ENCODE data around the gene SLC44A5. TPM values are rescaled to one million over a fixed set of nuclear protein-coding genes. Genes with fewer than 3 reads are reported as not detected.

SLC44A5 gene
- total RNA-seq, 3 donors from 2014 or later = 0.16 to 3.6 (median 3.5) TPM

DNA sequence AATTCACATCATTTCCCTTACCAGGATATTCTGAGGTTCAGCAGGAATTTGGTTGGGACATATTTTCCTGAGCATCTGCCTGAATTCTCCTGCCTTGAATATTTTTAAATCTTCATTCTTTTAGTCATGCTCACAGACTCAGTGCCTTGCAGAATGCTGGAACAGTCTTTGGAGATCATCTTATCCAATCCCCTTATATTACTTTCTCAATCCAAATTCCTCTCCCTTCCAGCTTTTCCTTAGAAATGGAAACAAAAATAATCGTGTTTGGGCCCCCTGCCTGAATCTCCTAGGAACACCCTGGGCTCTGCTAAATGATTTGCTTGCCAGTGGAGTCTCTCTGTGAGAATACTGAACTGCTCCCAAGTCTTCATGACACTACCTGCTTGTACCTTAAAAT lies 438.4 kb downstream of the SLC44A5 start:
- no peaks in the 10 kb centered on the region for H3K36me3 ChIP-seq
- peaks cover 0 to 5% of the 10 kb centered on the region in 2 donors for H3K9me3 ChIP-seq
- no peaks in the 10 kb centered on the region for H3K4me1 ChIP-seq
- TF ChIP-seq, protein P1, sequence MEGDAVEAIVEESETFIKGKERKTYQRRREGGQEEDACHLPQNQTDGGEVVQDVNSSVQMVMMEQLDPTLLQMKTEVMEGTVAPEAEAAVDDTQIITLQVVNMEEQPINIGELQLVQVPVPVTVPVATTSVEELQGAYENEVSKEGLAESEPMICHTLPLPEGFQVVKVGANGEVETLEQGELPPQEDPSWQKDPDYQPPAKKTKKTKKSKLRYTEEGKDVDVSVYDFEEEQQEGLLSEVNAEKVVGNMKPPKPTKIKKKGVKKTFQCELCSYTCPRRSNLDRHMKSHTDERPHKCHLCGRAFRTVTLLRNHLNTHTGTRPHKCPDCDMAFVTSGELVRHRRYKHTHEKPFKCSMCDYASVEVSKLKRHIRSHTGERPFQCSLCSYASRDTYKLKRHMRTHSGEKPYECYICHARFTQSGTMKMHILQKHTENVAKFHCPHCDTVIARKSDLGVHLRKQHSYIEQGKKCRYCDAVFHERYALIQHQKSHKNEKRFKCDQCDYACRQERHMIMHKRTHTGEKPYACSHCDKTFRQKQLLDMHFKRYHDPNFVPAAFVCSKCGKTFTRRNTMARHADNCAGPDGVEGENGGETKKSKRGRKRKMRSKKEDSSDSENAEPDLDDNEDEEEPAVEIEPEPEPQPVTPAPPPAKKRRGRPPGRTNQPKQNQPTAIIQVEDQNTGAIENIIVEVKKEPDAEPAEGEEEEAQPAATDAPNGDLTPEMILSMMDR (IDR thresholded peaks at IDR 0.05) = no peak
- TF ChIP-seq POLR2A (IDR thresholded peaks at IDR 0.05) (no peak), POLR2AphosphoS5 (IDR thresholded peaks at IDR 0.05) (no peak)
- H3K27ac ChIP-seq = no peak overlapping the region
- H3K4me3 ChIP-seq = no peak overlapping the region
- intact Hi-C loops (cut with DNase I; ENCODE audit: low total_unique reads) = no loop called here
- DNase-seq (ENCODE audit: low spot score in 2 of 2) = no peak
- no peaks in the 10 kb centered on the region for H3K27me3 ChIP-seq

DNA sequence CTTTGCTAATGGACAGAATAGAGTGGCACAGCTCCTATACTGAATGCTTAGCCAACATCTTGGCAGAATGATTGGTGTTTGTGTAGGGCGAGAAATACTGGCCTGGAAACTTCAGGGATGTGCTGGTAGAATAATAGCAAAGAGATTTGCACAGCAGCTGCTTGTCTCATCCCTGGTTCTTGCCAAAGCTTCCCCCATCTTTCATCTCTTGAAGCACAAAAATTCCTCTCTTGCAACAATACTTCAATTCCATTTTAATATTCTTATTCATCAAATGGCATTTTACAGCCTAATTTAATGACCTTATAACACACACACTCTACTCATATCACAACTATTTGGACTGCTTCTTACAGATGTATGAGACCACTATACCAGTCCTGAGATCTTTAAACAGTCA lies 439.0 kb downstream of the SLC44A5 start:
- Histone ChIP-seq H3K27me3 (no peaks in the 10 kb centered on the region), H3K9me3 (peaks cover 0 to 4% of the 10 kb centered on the region in 2 donors), H3K27ac (no peak overlapping the region), H3K4me3 (no peak overlapping the region), H3K36me3 (no peaks in the 10 kb centered on the region), H3K4me1 (no peaks in the 10 kb centered on the region)
- TF ChIP-seq, protein P1 (IDR thresholded peaks at IDR 0.05) = no peak
- DNase-seq (ENCODE audit: low spot score in 2 of 2) = no peak
- intact Hi-C loops (cut with DNase I; ENCODE audit: low total_unique reads) = no loop called here

DNA sequence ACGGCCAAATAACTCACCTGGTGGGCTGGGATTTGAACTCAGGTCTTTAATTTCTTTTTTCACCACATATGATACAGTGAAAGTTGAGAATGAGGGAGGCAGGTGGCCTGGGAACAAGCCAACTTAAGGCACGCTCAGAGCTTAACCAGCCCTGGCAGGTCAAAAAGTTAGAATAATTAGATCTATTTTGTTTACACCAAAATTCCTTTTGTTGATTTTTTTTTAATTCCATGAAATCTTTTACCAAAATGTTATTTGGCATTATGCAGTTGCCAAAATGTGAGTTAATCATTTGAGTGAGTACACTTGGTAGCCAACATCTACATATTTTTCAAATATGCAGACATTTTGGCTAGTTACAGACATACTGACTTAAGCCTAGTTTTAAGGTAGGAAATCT lies 439.9 kb downstream of the SLC44A5 start:
- intact Hi-C loops (cut with DNase I; ENCODE audit: low total_unique reads) = no loop called here
- H3K4me3 ChIP-seq = no peak overlapping the region
- H3K4me1 ChIP-seq = no peaks in the 10 kb centered on the region
- no peaks in the 10 kb centered on the region for H3K36me3 ChIP-seq
- no peak for DNase-seq (ENCODE audit: low spot score in 2 of 2)
- TF ChIP-seq, protein P1 (IDR thresholded peaks at IDR 0.05) = no peak
- TF ChIP-seq POLR2A (IDR thresholded peaks at IDR 0.05) = no peak
- TF ChIP-seq POLR2AphosphoS5 (IDR thresholded peaks at IDR 0.05) = no peak
- no peaks in the 10 kb centered on the region for H3K27me3 ChIP-seq
- no peak overlapping the region for H3K27ac ChIP-seq
- no peaks in the 10 kb centered on the region for H3K9me3 ChIP-seq

DNA sequence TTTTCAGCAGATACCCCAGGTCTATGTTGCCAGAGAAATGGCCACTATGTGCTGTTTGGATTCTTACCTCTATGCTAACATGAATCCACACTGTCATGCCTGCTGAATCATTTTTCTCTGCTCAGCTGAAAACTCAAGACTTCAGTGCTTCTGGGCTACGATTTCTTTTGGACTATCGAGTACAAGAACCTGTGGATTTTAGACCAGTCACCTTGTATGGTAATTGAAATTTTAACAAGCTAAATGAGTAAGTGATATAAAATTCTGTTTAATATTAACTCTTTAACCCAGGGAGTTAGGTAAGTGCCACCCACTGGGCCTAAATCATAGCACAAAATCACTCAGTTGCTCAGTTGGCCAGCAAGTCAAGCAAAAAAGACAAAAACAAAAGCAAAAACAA lies 440.9 kb downstream of the SLC44A5 start:
- H3K4me3 ChIP-seq = no peak overlapping the region
- H3K27me3 ChIP-seq = no peaks in the 10 kb centered on the region
- no peaks in the 10 kb centered on the region for H3K9me3 ChIP-seq
- intact Hi-C loops (cut with DNase I; ENCODE audit: low total_unique reads) = no loop called here
- H3K36me3 ChIP-seq = no peaks in the 10 kb centered on the region
- DNase-seq (ENCODE audit: low spot score in 2 of 2) = no peak
- H3K27ac ChIP-seq = no peak overlapping the region
- H3K4me1 ChIP-seq = no peaks in the 10 kb centered on the region
- TF ChIP-seq POLR2AphosphoS5 (IDR thresholded peaks at IDR 0.05) (no peak), POLR2A (IDR thresholded peaks at IDR 0.05) (no peak)
- TF ChIP-seq, protein P1 (IDR thresholded peaks at IDR 0.05) = no peak

DNA sequence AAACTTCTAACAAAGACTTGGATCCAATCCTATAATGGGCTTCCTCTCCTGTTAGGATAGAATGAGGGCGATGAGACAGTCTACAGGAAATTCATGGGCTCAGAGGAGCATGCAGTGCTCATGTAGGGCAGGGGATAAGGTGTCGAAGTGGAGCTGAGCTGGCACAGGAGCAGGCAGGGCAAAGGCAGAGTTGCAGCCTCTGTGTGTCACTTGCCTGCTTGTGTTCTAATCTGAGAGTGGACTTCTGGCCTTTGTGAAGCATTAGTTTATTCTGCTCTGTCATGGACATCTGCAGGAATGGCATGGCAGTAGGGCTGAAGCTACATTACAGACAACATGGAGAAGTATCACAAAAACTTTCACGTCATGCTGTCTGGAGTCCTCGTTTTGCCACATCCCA lies 444.1 kb downstream of the SLC44A5 start:
- intact Hi-C loops (cut with DNase I; ENCODE audit: low total_unique reads) = no loop called here
- H3K27me3 ChIP-seq = no peaks in the 10 kb centered on the region
- no peaks in the 10 kb centered on the region for H3K36me3 ChIP-seq
- no peak overlapping the region for H3K4me3 ChIP-seq
- H3K27ac ChIP-seq = no peak overlapping the region
- H3K4me1 ChIP-seq = no peaks in the 10 kb centered on the region
- no peak for TF ChIP-seq POLR2AphosphoS5 (IDR thresholded peaks at IDR 0.05)
- no peak for TF ChIP-seq POLR2A (IDR thresholded peaks at IDR 0.05)
- TF ChIP-seq, protein P1 (IDR thresholded peaks at IDR 0.05) = no peak
- H3K9me3 ChIP-seq = no peaks in the 10 kb centered on the region
- no peak for DNase-seq (ENCODE audit: low spot score in 2 of 2)

All from breast epithelium (tissue), 4 donors.